ENCODE data around the gene TMEM145. TPM values are rescaled to one million over a fixed set of nuclear protein-coding genes. Genes with fewer than 3 reads are reported as not detected.
A peak's percentile ranks its signal among the peaks of the same experiment; 100 is the strongest.

Gene TMEM145
- total RNA-seq, 1 donor from 2014 or later: not detected

DNA sequence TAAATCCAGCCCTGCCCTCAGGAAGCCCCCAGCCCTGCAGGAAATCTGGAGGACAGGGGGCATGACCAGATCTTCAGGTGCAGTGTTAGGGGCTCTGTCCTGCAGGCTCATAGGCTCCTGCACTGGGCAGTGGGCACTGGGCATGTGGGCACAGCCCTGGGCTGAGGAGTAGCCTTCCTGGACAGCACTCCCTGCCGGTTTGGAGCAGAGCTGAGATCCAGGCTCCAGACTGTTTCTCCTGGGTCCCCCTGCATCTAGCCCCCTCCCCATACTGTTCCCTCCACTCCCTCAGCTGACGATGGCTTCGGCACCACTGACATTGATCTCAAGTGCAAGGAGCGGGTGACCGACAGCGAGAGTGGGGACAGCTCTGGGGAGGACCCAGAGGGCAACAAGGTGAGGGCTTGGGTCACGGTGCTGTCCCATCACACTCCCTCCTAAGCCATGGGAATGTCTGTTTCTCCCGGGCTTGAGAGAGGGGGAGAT lies 23.5 kb upstream of the TMEM145 start:
- no peaks in the 10 kb centered on the region for H3K9me3 Mint-ChIP-seq
- H3K4me3 Mint-ChIP-seq: no peak overlapping the region
- intact Hi-C loops (cut with micrococcal nuclease): no loop called here
- H3K27me3 Mint-ChIP-seq: no peaks in the 10 kb centered on the region
- ATAC-seq (ENCODE audit: low read depth) (no peak), DNase-seq (no peak)
- no peak overlapping the region for H3K27ac Mint-ChIP-seq
- TF ChIP-seq, protein P1, sequence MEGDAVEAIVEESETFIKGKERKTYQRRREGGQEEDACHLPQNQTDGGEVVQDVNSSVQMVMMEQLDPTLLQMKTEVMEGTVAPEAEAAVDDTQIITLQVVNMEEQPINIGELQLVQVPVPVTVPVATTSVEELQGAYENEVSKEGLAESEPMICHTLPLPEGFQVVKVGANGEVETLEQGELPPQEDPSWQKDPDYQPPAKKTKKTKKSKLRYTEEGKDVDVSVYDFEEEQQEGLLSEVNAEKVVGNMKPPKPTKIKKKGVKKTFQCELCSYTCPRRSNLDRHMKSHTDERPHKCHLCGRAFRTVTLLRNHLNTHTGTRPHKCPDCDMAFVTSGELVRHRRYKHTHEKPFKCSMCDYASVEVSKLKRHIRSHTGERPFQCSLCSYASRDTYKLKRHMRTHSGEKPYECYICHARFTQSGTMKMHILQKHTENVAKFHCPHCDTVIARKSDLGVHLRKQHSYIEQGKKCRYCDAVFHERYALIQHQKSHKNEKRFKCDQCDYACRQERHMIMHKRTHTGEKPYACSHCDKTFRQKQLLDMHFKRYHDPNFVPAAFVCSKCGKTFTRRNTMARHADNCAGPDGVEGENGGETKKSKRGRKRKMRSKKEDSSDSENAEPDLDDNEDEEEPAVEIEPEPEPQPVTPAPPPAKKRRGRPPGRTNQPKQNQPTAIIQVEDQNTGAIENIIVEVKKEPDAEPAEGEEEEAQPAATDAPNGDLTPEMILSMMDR (IDR thresholded peaks at IDR 0.05): no peak
- H3K4me1 Mint-ChIP-seq: peaks cover 26% of the 10 kb centered on the region
- ChIA-PET POLR2A (no interaction called here), CTCF (no interaction called here)
- H3K36me3 Mint-ChIP-seq (ENCODE audit: low read depth): peaks cover 72% of the 10 kb centered on the region

DNA sequence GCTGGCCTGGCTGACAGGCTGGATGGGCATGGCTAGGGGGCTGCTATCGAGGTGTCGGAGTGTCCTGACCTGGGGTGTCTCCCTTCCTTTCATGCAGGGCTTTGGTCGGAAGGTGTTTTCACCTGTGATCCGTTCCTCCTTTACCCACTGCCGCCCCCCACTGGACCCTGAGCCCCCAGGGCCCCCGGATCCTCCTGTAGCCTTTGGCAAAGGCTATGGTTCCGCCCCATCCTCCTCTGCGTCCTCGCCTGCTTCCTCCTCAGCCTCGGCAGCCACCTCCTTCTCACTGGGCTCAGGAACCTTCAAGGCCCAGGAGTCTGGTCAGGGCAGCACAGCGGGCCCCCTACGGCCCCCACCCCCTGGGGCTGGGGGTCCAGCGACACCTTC lies 23.0 kb upstream of the TMEM145 start:
- no peak overlapping the region for H3K27ac Mint-ChIP-seq
- DNase-seq: no peak
- TF ChIP-seq, protein P1 (IDR thresholded peaks at IDR 0.05): no peak
- H3K4me3 Mint-ChIP-seq: no peak overlapping the region
- ChIA-PET CTCF (no interaction called here), POLR2A (no interaction called here)
- intact Hi-C loops (cut with micrococcal nuclease): no loop called here
- ATAC-seq (ENCODE audit: low read depth): no peak
- H3K36me3 Mint-ChIP-seq (ENCODE audit: low read depth): peaks cover 72% of the 10 kb centered on the region
- no peaks in the 10 kb centered on the region for H3K9me3 Mint-ChIP-seq
- no peaks in the 10 kb centered on the region for H3K27me3 Mint-ChIP-seq
- peaks cover 21% of the 10 kb centered on the region for H3K4me1 Mint-ChIP-seq

DNA sequence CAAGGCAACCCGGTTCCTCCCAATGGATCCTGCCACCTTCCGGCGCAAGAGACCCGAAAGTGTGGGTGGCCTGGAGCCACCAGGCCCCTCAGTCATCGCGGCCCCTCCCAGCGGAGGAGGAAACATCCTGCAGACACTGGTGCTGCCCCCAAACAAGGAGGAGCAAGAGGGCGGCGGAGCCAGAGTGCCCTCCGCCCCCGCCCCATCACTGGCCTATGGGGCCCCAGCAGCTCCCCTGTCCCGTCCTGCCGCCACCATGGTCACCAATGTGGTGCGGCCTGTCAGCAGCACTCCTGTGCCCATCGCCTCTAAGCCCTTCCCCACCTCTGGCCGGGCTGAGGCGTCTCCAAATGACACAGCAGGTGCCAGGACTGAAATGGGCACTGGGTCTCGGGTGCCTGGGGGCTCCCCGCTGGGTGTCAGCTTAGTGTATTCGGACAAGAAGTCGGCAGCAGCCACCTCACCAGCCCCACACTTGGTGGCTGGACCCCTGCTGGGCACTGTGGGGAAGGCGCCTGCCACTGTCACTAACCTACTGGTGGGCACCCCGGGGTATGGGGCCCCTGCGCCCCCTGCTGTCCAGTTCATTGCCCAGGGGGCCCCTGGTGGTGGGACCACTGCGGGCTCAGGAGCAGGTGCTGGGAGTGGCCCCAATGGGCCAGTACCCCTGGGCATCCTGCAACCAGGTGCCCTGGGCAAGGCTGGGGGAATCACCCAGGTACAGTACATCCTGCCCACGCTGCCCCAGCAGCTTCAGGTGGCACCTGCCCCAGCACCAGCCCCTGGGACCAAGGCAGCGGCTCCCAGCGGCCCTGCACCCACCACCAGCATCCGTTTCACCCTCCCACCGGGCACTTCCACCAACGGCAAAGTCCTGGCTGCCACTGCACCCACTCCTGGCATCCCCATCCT lies 22.3 kb upstream of the TMEM145 start:
- H3K4me3 Mint-ChIP-seq: no peak overlapping the region
- peaks cover 16% of the 10 kb centered on the region for H3K4me1 Mint-ChIP-seq
- ChIA-PET CTCF (no interaction called here), POLR2A (no interaction called here)
- intact Hi-C loops (cut with micrococcal nuclease): loop anchor here (1.0 kb wide), 1 partner anchor 157 kb away; no protein-coding TSS in a partner anchor
- H3K36me3 Mint-ChIP-seq (ENCODE audit: low read depth): peaks cover 74% of the 10 kb centered on the region
- ATAC-seq (ENCODE audit: low read depth) (peak; percentile 84), DNase-seq (peak; percentile 64)
- no peaks in the 10 kb centered on the region for H3K27me3 Mint-ChIP-seq
- no peaks in the 10 kb centered on the region for H3K9me3 Mint-ChIP-seq
- no peak overlapping the region for H3K27ac Mint-ChIP-seq
- TF ChIP-seq, protein P1 (IDR thresholded peaks at IDR 0.05): no peak

DNA sequence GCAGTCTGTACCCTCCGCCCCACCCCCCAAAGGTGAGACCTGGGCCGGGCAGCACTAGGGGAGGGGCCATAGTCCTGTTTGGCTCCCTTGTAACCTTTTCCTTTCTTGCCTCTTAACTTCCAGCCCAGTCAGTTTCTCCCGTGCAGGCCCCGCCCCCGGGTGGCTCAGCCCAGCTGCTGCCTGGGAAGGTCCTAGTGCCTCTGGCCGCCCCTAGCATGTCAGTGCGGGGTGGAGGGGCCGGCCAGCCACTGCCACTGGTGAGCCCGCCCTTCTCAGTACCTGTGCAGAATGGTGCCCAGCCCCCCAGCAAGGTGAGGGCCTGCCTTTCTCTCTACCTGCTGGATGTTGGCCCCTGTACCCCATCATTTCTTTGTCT lies 21.7 kb upstream of the TMEM145 start:
- Mint-ChIP-seq H3K4me3 (no peak overlapping the region), H3K9me3 (no peaks in the 10 kb centered on the region), H3K36me3 (ENCODE audit: low read depth) (peaks cover 70% of the 10 kb centered on the region), H3K27ac (no peak overlapping the region), H3K27me3 (no peaks in the 10 kb centered on the region), H3K4me1 (peaks cover 15% of the 10 kb centered on the region)
- TF ChIP-seq, protein P1 (IDR thresholded peaks at IDR 0.05): no peak
- CTCF ChIA-PET: no interaction called here
- POLR2A ChIA-PET: no interaction called here
- no peak for ATAC-seq (ENCODE audit: low read depth)
- intact Hi-C loops (cut with micrococcal nuclease): loop anchor here (1.0 kb wide), 1 partner anchor 158 kb away; no protein-coding TSS in a partner anchor
- DNase-seq: no peak

DNA sequence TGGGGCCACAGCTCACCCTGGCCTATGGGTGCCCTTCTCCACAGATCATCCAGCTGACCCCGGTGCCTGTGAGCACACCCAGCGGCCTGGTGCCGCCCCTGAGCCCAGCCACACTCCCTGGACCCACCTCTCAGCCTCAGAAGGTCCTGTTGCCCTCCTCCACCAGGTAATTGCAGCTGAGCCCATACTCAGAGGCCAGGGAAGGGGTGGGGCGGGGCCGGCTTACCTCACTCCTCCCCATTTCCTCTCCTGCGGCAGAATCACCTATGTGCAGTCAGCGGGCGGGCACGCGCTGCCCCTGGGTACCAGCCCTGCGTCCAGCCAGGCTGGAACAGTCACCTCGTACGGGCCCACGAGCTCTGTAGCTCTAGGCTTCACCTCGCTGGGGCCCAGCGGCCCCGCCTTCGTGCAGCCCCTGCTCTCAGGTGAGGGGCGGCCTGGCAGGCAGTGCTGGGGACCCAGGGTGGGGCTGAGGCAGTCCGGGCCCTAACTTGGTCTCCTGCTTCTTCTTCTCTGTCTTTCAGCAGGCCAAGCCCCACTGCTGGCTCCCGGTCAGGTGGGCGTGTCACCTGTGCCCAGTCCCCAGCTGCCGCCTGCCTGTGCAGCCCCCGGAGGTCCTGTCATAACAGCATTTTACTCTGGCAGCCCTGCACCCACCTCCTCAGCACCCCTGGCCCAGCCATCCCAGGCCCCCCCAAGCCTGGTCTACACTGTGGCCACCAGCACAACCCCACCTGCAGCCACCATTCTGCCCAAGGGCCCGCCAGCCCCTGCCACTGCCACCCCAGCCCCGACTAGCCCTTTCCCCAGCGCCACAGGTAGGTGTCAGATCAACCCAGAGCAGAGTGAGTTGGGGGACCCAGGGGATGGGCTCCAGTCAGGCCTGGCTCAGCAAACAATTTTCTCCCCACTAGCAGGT lies 20.8 kb upstream of the TMEM145 start:
- Mint-ChIP-seq H3K36me3 (ENCODE audit: low read depth) (peaks cover 67% of the 10 kb centered on the region), H3K27me3 (no peaks in the 10 kb centered on the region), H3K27ac (no peak overlapping the region), H3K9me3 (no peaks in the 10 kb centered on the region), H3K4me3 (no peak overlapping the region), H3K4me1 (peaks cover 10% of the 10 kb centered on the region)
- intact Hi-C loops (cut with micrococcal nuclease): no loop called here
- ChIA-PET POLR2A (no interaction called here), CTCF (no interaction called here)
- TF ChIP-seq, protein P1 (IDR thresholded peaks at IDR 0.05): no peak
- ATAC-seq (ENCODE audit: low read depth) (no peak), DNase-seq (no peak)
